GM19395 (cell line): ENCODE data around the gene DHRS4L2.
"Not testable (repeated sequence)": the region's sequence is repeated elsewhere in the genome, so short reads cannot be mapped to it uniquely, and the experiment has no call there.

Source experiments
- ATAC-seq: cut with Tn5 transposase; IDR thresholded peaks from one replicate; pipeline ENCODE4 v1.9.1; 2021; ENCODE audit warnings: mild to moderate bottlenecking, moderate library complexity; ENCODE audit not compliant: unreplicated experiment

DHRS4L2 gene

DNA sequence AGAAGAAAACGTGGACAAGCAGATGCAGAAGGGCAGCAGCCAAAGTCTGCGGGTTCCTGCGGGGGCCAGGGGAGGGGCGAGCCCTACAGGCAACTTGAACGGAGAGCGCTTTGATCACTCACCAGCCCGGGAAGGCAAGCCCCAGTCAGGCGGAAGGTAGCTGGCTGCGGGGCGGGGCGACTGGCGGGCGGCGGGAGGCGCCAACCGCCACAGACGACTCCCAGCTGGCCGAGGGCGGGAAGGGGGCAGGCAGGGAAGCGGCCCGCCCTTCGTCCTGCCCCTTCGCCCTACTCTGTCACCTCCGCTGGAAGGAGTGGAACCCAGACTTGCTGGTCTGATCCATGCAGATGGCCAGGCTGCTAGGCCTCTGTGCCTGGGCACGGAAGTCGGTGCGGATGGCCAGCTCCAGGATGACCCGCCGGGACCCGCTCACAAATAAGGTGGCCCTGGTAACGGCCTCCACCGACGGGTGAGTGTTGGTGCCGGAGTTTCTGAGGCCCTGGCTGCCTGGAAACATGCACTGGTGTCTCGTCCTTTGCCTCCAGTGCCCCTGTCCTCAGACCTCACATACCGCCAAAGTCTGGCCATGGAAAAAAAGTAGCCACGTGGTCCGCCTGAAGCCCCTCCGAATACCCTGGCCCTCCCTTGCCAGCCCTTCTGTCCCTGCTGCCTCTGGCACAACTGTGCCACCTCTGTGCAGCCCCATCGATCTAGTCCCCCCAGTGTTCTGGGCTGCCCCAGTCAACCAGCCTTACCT is at the start of gene DHRS4L2:
Gene DHRS4L2 (plus strand): TSS at position 323 of the 757 bp plus-strand sequence. CDS start 19 bp downstream, at position 342.
- peak; percentile 93 for ATAC-seq

DNA sequence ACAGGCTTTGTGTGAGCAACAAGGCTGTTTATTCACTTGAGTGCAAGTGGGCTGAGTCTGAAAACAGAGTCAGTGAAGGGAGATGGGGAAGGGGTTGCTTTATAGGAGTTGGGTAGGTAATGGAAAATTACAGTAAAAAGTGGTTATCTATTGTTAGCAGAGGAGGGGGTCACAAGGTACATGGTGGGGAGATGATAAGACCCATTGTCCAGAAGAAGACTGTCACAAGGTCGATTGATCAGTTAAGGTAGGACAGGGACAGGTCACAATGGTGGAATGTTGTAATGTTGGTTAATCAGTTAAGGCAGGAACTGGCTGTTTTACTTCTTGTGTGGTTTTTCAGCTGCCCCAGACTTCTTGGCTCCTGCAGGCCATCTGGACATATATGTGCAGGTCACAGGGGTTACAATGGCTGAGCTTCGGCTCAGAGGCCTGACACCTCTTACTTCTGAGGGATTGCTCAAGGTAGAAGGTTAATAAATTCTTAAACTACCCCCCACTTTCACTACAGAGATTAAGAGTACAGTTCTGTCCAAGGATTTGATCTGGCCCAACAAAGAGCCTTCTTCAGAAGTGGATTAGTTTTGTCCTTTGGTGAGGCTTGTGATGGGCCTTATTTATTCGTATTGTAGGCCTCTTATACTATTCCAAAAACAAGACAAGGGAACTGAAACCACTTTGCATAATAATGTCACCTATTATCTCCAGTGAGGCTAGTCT is 49.0 kb upstream of the DHRS4L2 start:
- no peak for ATAC-seq

DNA sequence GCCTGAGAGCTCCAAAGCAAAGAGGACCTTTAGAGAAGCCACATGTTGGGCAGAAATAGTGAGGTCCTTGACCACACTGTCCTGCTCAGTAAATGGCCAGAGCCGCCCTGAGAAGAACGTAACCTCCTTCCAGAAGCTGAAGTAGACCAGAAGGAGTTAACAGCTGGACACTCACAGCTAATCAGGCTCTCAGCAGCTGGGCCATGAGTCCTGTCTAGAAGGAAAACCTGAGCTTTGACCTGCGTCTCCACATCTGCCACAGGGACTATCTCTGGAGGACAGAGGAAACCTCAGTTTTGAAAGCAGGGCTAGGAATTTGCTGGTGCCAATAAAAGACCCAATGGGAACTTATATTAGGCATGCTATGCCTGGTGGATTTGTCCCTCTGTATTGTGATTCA is 47.5 kb upstream of the DHRS4L2 start:
- ATAC-seq, result no peak

DNA sequence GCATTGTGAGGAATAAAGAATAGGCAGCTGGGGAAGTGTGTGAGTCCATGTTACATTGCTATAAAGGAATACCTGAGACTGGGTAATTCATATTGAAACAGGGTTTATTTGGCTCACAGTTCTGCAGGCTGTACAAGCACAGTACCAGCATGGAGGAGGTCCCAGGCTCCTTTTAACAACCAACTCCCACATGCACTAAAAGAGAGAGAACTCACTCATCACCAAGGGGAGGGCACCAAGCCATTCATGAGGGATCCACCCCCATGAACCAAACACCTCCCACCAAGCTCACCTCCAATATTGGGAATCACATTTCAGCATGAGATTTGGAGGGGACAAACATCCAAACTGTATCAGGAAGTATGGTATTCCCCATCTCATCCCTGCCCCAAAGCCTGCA is 47.1 kb upstream of the DHRS4L2 start:
- no peak for ATAC-seq

DNA sequence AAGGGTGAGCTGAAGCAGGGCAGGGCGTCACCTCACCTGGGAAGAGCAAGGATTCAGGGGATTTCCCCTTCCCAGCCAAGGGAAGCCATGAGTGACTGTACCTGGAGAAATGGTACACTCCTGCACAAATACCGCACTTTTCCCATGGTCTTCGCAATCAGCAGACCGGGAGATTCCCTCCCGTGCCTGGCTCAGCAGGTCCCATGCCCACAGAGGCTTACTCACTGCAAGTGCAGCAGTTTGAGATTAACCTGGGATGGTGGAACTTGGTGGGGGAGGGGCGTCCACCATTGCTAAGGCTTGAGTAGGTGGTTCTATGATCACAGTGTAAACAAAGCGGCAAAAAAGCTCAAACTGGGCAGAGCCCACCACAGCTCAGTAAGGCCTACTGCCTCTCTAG is 46.1 kb upstream of the DHRS4L2 start:
- no peak for ATAC-seq

DNA sequence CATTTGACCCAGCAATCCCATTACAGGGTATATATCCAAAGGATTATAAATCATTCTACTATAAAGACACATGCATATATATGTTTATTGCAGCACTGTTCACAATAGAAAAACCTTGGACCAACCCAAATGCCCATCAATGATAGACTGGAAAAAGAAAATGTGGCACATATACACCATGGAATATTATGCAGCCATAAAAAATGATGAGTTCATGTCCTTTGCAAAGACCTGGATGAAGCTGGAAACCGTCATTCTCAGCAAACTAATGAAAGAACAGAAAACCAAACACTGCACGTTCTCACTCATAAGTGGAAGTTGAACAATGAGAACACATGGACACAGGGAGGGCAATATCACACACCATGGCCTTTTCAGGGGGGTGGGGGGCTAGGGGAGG is 39.7 kb upstream of the DHRS4L2 start:
- not testable (repeated sequence) for ATAC-seq

DNA sequence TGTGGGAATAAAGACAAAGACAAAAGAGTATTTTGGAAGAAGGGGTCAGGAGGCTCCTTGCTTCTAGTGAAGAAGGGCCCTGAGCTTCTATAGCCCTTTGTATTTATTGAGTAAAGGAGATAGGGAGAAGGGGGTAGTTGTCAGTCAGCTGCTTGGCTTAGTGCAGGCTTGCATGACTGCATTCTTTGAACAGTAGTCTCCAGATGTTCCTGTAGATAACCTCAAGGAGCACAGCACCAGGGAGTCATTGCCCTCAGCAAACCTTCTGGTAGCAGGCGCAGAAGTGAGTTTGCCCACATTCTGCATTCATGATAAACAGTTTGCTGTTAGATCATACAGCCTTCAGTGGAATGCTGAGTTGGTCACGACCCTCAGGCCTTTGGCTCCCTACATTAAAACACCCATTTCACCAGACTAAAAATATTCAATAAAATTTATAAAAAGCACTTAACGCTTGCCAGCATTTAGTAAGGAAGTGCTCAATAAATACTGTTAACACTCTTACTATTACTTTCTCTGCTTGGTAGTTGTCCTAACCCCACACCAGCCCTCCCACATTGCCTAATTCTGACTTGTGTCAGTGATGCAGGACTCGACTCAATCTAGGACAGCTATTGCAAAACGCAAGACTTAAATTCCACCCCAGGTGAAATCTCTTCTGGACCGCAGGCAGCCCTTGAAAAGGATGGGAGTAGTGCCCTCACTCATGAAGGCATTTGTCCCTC is 38.2 kb upstream of the DHRS4L2 start:
- no peak for ATAC-seq

DNA sequence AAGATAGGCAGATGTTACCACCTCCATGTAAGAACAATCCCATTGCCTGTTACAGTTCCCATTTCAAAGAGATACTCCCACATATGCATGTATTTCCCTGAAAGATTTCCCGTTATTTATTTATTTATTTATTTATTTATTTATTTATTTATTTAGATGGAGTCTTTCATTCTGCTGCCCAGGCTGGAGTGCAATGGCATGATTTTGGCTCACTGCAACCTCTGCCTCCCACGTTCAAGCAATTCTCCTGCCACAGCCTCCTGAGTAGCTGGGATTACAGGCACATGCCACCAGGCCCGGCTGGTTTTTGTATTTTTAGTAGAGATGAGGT is 37.6 kb upstream of the DHRS4L2 start:
- not testable (repeated sequence) for ATAC-seq

DNA sequence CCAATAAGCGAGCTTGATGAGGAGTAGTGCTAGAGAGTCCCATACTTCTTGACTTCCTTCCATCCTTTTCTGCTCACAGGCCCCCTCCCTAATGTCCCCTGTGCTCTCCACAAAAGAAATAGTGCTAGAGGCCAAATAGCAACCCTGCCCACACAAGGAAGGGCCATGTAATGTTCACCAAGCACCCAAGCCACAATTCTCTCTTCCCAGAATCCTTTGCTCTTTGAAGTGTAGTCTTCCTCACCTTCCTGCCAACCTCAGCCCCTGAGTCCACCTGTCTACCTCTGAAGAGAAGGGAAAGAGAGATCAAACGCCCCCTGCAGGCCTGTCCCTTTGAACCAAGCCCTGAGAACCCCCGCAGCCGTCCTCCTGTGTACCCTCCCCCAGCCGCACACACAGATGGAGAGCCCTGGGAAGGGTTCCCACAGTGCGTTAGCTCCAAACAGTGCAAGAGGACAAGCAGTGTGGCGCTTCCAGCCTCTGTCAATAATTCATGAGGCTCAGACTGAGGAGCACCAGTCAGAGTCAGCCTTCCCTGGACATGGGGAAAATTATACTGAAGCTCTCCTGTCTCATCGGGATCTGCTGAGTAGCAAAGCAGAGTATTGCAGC is 37.0 kb upstream of the DHRS4L2 start:
- ATAC-seq, result no peak

DNA sequence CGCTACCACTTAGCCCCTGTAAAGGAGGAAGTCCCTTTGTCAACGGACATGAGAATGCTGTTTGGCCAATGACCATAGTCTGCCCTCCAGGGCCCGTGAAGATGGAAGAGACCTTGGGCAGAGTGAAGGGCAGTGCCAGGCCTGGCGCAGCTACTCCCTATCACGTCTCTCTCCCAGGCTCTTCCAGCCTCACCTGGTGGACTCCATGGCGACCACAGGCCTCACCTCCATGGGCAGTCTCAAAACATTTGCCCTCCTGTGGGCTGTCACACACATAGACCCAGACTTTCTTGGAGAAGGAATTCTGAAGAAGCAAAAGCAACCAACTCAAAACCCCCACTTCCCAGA is 35.6 kb upstream of the DHRS4L2 start:
- not testable (repeated sequence) for ATAC-seq

DNA sequence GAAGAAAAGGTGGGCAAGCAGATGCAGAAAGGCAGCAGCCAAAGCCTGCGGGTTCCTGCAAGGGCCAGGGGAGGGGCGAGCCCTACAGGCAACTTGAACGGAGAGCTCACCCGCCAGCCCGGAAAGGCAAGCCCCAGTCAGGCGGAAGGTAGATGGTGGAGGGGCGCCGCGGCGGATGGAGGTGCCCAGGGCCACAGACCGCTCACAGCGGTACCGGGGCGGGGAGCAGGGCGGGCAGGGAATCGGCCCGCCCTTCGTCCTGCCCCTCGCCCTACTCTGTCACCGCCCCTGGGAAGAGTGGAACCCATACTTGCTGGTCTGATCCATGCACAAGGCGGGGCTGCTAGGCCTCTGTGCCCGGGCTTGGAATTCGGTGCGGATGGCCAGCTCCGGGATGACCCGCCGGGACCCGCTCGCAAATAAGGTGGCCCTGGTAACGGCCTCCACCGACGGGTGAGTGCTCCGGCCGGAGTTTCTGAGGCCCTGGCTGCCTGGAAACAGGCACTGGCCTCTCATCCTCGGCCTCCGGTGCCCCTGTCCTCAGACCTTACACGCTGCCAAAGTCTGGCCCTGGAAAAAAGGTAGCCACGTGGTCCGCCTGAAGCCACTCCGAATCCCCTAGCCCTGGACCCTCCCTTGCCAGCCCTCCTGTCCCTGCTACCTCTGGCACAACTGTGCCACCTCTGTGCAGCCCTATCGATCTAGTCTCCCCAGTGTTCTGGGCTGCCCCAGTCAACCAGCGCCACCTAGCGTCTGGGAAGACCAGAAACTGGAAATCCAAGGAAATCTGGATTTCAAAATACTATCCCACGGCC is 35.1 kb upstream of the DHRS4L2 start, which contains the start of gene DHRS4:
Gene DHRS4 (plus strand): TSS at position 307 of the 815 bp plus-strand sequence. CDS start 19 bp downstream, at position 326.
- ATAC-seq, result peak; percentile 87

DNA sequence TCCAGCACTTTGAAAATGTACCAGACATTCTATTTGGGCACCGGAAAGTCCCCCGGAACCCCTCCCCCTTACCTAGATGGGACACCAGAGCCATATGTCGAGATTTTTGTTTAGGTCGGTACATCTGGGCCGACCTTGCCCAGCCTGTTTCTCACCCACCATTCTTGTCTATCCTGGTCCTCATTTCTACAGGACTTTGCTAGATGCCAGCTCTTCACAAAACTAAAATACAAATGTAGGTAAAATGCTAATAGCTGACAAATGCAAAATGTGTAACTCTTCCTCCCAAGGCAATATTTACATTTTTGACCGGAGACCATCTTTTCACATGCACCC is 34.5 kb upstream of the DHRS4L2 start:
- ATAC-seq, result peak; percentile 39

DNA sequence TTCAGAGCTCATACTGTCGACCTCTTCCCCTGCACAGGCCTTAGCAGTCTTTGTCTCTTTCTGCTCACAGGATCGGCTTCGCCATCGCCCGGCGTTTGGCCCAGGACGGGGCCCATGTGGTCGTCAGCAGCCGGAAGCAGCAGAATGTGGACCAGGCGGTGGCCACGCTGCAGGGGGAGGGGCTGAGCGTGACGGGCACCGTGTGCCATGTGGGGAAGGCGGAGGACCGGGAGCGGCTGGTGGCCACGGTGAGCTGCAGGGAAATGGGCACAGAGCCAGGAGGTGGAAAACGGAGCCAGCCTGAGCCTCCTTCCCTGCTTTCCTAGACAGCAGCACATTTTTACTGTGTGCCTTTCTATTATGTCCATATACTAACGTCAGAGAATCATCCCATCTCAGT is 33.8 kb upstream of the DHRS4L2 start:
- not testable (repeated sequence) for ATAC-seq

DNA sequence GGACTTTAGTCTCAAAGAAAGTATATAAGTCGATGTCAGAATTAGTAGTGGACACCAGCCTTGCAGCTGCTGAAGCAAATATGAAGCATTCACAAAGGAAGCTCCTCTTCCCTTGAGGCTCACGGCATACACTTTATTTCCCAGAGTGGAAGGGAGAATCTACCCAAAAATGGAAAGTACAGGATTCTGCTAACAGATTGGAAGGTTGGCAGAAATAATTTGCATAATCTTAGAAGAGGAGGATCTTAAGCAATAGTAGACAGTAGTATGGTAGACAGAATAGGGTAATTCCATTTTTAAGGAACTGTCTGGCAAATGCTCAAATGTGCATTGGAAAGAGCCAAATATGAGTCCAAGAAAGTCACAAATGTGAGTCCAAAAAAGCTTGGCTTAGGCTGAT is 32.9 kb upstream of the DHRS4L2 start:
- not testable (repeated sequence) for ATAC-seq

DNA sequence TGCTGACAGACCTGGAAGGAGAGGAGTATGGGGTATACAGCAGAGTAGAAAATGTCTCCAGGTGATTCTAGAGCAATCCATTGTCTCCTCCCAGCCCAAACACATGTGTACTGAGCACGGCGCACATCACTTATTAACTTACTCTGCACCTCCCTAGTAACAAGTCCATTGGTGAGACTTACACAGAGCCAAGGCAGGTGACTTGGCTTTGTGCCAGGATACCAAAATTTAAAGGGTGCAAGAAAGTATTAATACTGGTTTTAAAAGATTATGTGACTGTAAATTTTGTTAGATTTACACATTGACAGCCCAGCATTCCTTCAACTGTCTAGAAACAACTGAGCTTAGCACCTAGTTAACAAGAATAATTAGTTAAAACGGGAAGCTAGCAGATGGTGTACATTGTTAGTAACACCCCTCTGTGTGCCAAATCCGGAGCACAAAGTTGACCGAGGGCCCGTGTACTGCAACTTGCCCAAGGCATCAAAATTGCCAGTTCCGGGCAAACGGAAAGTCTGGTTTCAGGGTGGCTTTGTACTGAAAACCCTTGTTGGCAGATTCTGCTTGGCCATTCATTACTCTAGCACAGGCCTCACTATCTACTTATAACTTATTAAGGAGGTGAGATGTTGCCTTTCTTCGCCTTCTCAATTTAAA is 30.7 kb upstream of the DHRS4L2 start:
- ATAC-seq, result not testable (repeated sequence)

DNA sequence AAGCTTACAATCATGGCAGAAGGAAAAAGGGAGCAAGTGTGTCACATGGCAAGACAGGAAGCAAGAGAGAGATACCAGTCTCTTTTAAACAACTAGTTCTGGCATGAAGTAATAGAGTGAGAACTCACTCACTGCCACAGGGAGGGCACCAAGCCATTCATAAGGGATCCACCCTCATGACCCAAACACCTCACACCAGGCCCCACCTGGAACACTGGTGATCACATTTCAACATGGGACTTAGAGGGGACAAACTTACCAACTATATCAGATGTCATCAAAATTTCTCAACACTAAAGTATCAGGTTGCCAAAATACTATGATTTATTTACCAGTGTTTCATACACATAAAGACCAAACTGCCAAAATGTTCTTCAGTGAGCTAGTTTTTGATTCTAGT is 27.8 kb upstream of the DHRS4L2 start:
- ATAC-seq, result not testable (repeated sequence)

DNA sequence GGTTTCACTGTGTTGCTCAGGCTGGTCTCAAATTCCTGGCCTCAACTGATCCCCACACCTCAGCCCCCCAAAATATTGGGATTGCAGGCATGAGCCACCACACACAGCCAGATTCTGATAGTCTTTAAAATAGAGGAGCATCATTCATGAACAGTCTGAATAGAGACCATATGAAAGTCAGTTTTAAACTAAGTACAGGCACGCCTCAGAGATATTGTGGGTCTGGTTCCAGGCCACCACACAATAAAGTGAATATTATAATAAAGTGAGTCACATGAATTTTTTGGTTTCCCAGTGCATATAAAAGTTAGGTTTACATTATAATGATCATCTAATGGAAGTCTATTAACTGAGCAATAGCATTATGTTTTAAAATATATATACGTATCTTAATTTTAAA is 27.0 kb upstream of the DHRS4L2 start:
- not testable (repeated sequence) for ATAC-seq

DNA sequence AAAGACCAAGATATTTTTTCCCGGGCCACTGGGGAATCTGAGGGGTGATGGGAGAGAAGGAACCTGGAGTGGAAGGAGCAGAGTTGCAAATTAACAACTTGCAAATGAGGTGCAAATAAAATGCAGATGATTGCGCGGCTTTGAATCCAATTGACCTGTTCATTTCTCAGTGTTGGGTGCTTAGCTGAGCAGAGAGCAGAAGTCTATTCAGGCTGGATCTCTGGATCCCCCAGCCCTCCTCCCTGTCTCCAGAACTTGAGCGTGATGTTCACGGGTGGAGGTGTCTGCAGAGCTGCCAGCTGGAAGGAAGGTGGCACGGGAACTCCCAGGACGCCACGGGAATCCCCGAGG is 19.6 kb upstream of the DHRS4L2 start:
- ATAC-seq, result peak; percentile 6

DNA sequence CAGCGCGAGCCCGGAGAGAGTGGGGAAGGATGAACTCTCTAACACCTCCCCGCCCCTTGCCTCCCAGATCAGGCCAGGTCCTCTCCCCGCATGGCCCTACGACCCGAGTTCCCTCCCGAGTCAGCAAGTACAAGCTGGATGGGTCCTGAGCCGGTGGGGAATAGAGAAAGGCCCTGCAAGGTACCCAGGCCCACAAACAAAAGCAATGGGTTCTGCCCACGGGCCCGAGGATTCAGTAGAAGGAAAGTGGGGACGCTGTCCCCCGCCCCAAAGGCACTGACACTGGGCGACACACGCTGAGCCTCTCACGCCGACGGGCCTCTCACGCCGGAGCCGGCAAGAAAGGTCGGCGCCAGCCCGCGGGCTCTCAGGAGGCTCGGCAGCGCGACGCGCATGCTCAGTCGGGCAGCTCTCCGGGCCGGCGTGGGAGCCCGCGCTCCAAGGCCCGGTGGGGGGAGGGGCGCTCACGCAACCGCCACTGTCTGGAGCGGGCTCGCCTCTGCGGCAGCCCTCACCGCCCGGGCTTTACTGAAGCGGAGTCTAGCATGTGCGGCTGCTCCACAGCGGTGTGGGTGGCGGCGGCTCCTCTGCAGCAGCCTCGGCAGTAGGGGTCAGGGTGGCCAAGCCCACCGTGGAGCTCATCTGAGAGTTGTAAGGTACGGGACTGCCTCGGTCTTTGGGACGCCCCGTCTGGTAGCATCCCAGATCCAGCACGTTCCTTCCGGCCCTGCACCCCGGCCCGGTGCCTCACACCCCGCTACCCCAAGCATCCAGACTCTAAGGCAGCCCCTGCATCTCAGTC is 19.0 kb upstream of the DHRS4L2 start:
- peak; percentile 74 for ATAC-seq
